HUES48 (cell line): Measurements from ENCODE around the gene PNPLA7.
A peak's percentile ranks its signal among the peaks of the same experiment; 100 is the strongest.

Source experiments
- H3K27ac ChIP-seq: one replicate; pipeline ENCODE4 v1.7.0; 2013; ENCODE audit warnings: low read depth, low read length, inconsistent platforms
- H3K27me3 ChIP-seq: 2 replicates; pipeline ENCODE4 v1.6.1; 2013; ENCODE audit warnings: mild to moderate bottlenecking, low read length; ENCODE audit not compliant: control insufficient read depth, insufficient read depth
- H3K36me3 ChIP-seq: 2 replicates; pipeline ENCODE4 v1.6.1; 2013; ENCODE audit warnings: low read length; ENCODE audit not compliant: control insufficient read depth, insufficient read depth
- H3K4me1 ChIP-seq: 2 replicates; pipeline ENCODE4 v1.6.1; 2013; ENCODE audit warnings: mild to moderate bottlenecking, low read length; ENCODE audit not compliant: control insufficient read depth, insufficient read depth
- H3K4me3 ChIP-seq: 2 replicates; pipeline ENCODE4 v1.5.1; 2013; ENCODE audit warnings: mild to moderate bottlenecking, low read depth, low read length
- H3K9ac ChIP-seq: 2 replicates; pipeline ENCODE4 v1.6.1; 2013; ENCODE audit warnings: mild to moderate bottlenecking, low read depth, low read length, moderate library complexity
- H3K9me3 ChIP-seq: 2 replicates; pipeline ENCODE4 v1.6.1; 2013; ENCODE audit warnings: low read length; ENCODE audit not compliant: control insufficient read depth, insufficient read depth

The PNPLA7 gene

GRCh38 chr9:137461663-137462395, 88.4 kb downstream of the PNPLA7 start:
- H3K4me3 ChIP-seq: peak overlapping the region; percentile 50
- H3K27me3 ChIP-seq: peaks cover 15% of the 10 kb centered on the region
- no peaks in the 10 kb centered on the region for H3K4me1 ChIP-seq
- no peaks in the 10 kb centered on the region for H3K9me3 ChIP-seq
- no peak overlapping the region for H3K9ac ChIP-seq
- no peak overlapping the region for H3K27ac ChIP-seq
- H3K36me3 ChIP-seq: peaks cover 7% of the 10 kb centered on the region; the same call in 1 of the 2 replicates

GRCh38 chr9:137461316-137461662, 88.9 kb downstream of the PNPLA7 start:
- no peak overlapping the region for H3K9ac ChIP-seq
- H3K36me3 ChIP-seq: peaks cover 13% of the 10 kb centered on the region; the same call in 1 of the 2 replicates
- H3K27ac ChIP-seq: no peak overlapping the region
- H3K27me3 ChIP-seq: peaks cover 15% of the 10 kb centered on the region
- H3K4me3 ChIP-seq: no peak overlapping the region
- H3K9me3 ChIP-seq: no peaks in the 10 kb centered on the region
- H3K4me1 ChIP-seq: no peaks in the 10 kb centered on the region

- no peak overlapping the region for H3K27ac ChIP-seq
- H3K9me3 ChIP-seq: no peaks in the 10 kb centered on the region
- H3K4me3 ChIP-seq: no peak overlapping the region
- H3K27me3 ChIP-seq: peaks cover 15% of the 10 kb centered on the region
- peaks cover 16% of the 10 kb centered on the region; the same call in 1 of the 2 replicates for H3K36me3 ChIP-seq
- no peaks in the 10 kb centered on the region for H3K4me1 ChIP-seq
- H3K9ac ChIP-seq: no peak overlapping the region
These were observed 89.6 kb downstream of the PNPLA7 start for GRCh38 chr9:137460363-137461315.

GRCh38 chr9:137459601-137460362, 90.4 kb downstream of the PNPLA7 start:
- no peaks in the 10 kb centered on the region for H3K9me3 ChIP-seq
- no peaks in the 10 kb centered on the region; the same call in 1 of the 2 replicates for H3K4me1 ChIP-seq
- no peak overlapping the region for H3K27ac ChIP-seq
- no peak overlapping the region for H3K9ac ChIP-seq
- H3K4me3 ChIP-seq: no peak overlapping the region
- peaks cover 15% of the 10 kb centered on the region for H3K27me3 ChIP-seq
- peaks cover 20% of the 10 kb centered on the region; the same call in 1 of the 2 replicates for H3K36me3 ChIP-seq

- H3K4me3 ChIP-seq: peak within 1 kb of the TSS; percentile 72
- H3K9me3 ChIP-seq: no peaks in the 10 kb centered on the region
- H3K27ac ChIP-seq: no peak within 1 kb of the TSS
- H3K36me3 ChIP-seq: peaks cover 20% of the 10 kb centered on the region; the same call in 1 of the 2 replicates
- H3K27me3 ChIP-seq: peaks cover 15% of the 10 kb centered on the region
- no peaks in the 10 kb centered on the region; the same call in 1 of the 2 replicates for H3K4me1 ChIP-seq
- H3K9ac ChIP-seq: no peak within 1 kb of the TSS
These were observed 91.0 kb downstream of the PNPLA7 start, which contains the start of gene NSMF for GRCh38 chr9:137459152-137459600. Gene NSMF, minus strand, starts transcription at chr9:137459334. Its CDS starts 232 bp downstream, at chr9:137459102.

- peaks cover 20% of the 10 kb centered on the region; the same call in 1 of the 2 replicates for H3K36me3 ChIP-seq
- H3K9ac ChIP-seq: no peak overlapping the region
- no peaks in the 10 kb centered on the region; the same call in 1 of the 2 replicates for H3K4me1 ChIP-seq
- H3K4me3 ChIP-seq: peak overlapping the region; percentile 72
- H3K27me3 ChIP-seq: peaks cover 15% of the 10 kb centered on the region
- no peak overlapping the region for H3K27ac ChIP-seq
- H3K9me3 ChIP-seq: no peaks in the 10 kb centered on the region
These were observed 91.7 kb downstream of the PNPLA7 start for GRCh38 chr9:137458194-137459151.

GRCh38 chr9:137457406-137458193, 92.6 kb downstream of the PNPLA7 start:
- Histone ChIP-seq H3K9ac (no peak overlapping the region), H3K27me3 (peaks cover 8% of the 10 kb centered on the region), H3K4me3 (peak overlapping the region; percentile 72; the same call in 1 of the 2 replicates), H3K27ac (no peak overlapping the region), H3K4me1 (no peaks in the 10 kb centered on the region; the same call in 1 of the 2 replicates), H3K36me3 (peaks cover 25% of the 10 kb centered on the region), H3K9me3 (no peaks in the 10 kb centered on the region)

GRCh38 chr9:137456864-137457405, 93.3 kb downstream of the PNPLA7 start:
- peaks cover 2% of the 10 kb centered on the region; the same call in 1 of the 2 replicates for H3K27me3 ChIP-seq
- no peak overlapping the region for H3K27ac ChIP-seq
- H3K9me3 ChIP-seq: no peaks in the 10 kb centered on the region
- no peak overlapping the region for H3K9ac ChIP-seq
- H3K4me1 ChIP-seq: no peaks in the 10 kb centered on the region; the same call in 1 of the 2 replicates
- peaks cover 25% of the 10 kb centered on the region for H3K36me3 ChIP-seq
- no peak overlapping the region for H3K4me3 ChIP-seq
